Trophoblast cell (in vitro differentiated cells and primary cell): ENCODE measurements around the gene PAFAH1B2.
"Not testable (repeated sequence)": the region's sequence is repeated elsewhere in the genome, so short reads cannot be mapped to it uniquely, and the experiment has no call there.

Experiments used
- DNase-seq, 2 donors: peaks; one replicate each; pipeline ENCODE4 v3.0.0-alpha.2; 2016
- H2AFZ ChIP-seq: 2 replicates; pipeline ENCODE4 v1.6.1; 2013; ENCODE audit warnings: low read length, moderate library complexity, mild to moderate bottlenecking; ENCODE audit not compliant: insufficient read depth, poor library complexity
- H2AK5ac ChIP-seq: 2 replicates; pipeline ENCODE4 v1.6.1; 2013; ENCODE audit warnings: mild to moderate bottlenecking, low read length
- H2BK120ac ChIP-seq: 2 replicates; pipeline ENCODE4 v1.6.1; 2013; ENCODE audit warnings: low read length, mild to moderate bottlenecking, moderate library complexity; ENCODE audit not compliant: insufficient read depth, poor library complexity
- H2BK12ac ChIP-seq: 2 replicates; pipeline ENCODE4 v1.6.1; 2013; ENCODE audit warnings: mild to moderate bottlenecking, low read length, moderate library complexity
- H2BK5ac ChIP-seq: 2 replicates; pipeline ENCODE4 v1.6.1; 2013; ENCODE audit warnings: low read length, low read depth, moderate library complexity, mild to moderate bottlenecking; ENCODE audit not compliant: poor library complexity
- H3K14ac ChIP-seq: 2 replicates; pipeline ENCODE4 v1.6.1; 2013; ENCODE audit warnings: mild to moderate bottlenecking, low read length
- H3K18ac ChIP-seq: 2 replicates; pipeline ENCODE4 v1.6.1; 2013; ENCODE audit warnings: mild to moderate bottlenecking, low read length
- H3K23ac ChIP-seq: 2 replicates; pipeline ENCODE4 v1.6.1; 2013; ENCODE audit warnings: low read length
- H3K27ac ChIP-seq: 2 replicates; pipeline ENCODE4 v1.5.1; 2013; ENCODE audit warnings: low read depth, mild to moderate bottlenecking, inconsistent platforms, low read length, moderate library complexity
- H3K27me3 ChIP-seq: 2 replicates; pipeline ENCODE4 v1.6.1; 2013; ENCODE audit warnings: inconsistent platforms, mild to moderate bottlenecking, low read length, moderate library complexity; ENCODE audit not compliant: insufficient read depth
- H3K36me3 ChIP-seq, 2 experiments: 1 replicate in 1 of 2; 2 replicates in 1 of 2; pipeline ENCODE4 v1.6.1; 2013; ENCODE audit warnings: low read length in 2 of 2, mild to moderate bottlenecking in 2 of 2, moderate library complexity in 1 of 2; ENCODE audit not compliant: insufficient read depth in 2 of 2, control insufficient read depth in 1 of 2
- H3K4ac ChIP-seq: 2 replicates; pipeline ENCODE4 v1.6.1; 2013; ENCODE audit warnings: low read depth, mild to moderate bottlenecking, low read length, moderate library complexity
- H3K4me1 ChIP-seq, 2 experiments: 1 replicate in 1 of 2; 2 replicates in 1 of 2; pipeline ENCODE4 v1.6.1; 2013; ENCODE audit warnings: low read length in 2 of 2, mild to moderate bottlenecking in 2 of 2, moderate library complexity in 1 of 2; ENCODE audit not compliant: insufficient read depth in 2 of 2, control insufficient read depth in 1 of 2
- H3K4me2 ChIP-seq: 2 replicates; pipeline ENCODE4 v1.6.1; 2013; ENCODE audit warnings: inconsistent platforms, mild to moderate bottlenecking, low read length, moderate library complexity
- H3K4me3 ChIP-seq: 2 replicates; pipeline ENCODE4 v1.5.1; 2013; ENCODE audit warnings: mild to moderate bottlenecking, low read depth, low read length, inconsistent platforms
- H3K79me1 ChIP-seq: one replicate; pipeline ENCODE4 v1.6.1; 2013; ENCODE audit warnings: low read length
- H3K79me2 ChIP-seq: 2 replicates; pipeline ENCODE4 v1.6.1; 2013; ENCODE audit warnings: low read length, mild to moderate bottlenecking; ENCODE audit not compliant: control insufficient read depth, insufficient read depth, poor library complexity
- H3K9ac ChIP-seq: 2 replicates; pipeline ENCODE4 v1.6.1; 2013; ENCODE audit warnings: mild to moderate bottlenecking, low read length
- H3K9me3 ChIP-seq: 2 replicates; pipeline ENCODE4 v1.6.1; 2013; ENCODE audit warnings: low read depth, mild to moderate bottlenecking, control low read depth, inconsistent platforms, low read length; ENCODE audit not compliant: insufficient read depth
- H4K12ac ChIP-seq: 2 replicates; pipeline ENCODE4 v1.6.1; 2013; ENCODE audit warnings: low read depth, mild to moderate bottlenecking, low read length, moderate library complexity
- H4K8ac ChIP-seq: 2 replicates; pipeline ENCODE4 v1.6.1; 2013; ENCODE audit warnings: low read depth, mild to moderate bottlenecking, low read length, moderate library complexity
- H4K91ac ChIP-seq: one replicate; pipeline ENCODE4 v1.6.1; 2013; ENCODE audit warnings: low read depth, mild to moderate bottlenecking, low read length, moderate library complexity
- whole genome bisulfite sequencing: extraction: QIAGEN DNeasy Blood & Tissue Kit; methylation state at CpG from one replicate; pipeline ENCODE4 v1.1.7; 2013; ENCODE audit warnings: missing lambda C conversion rate; ENCODE audit not compliant: insufficient read length, insufficient coverage; ENCODE audit errors: extremely low coverage; 5-methylcytosine and 5-hydroxymethylcytosine counted together

PAFAH1B2 gene

GRCh38 chr11:117207481-117207880, 63.4 kb downstream of the PAFAH1B2 start:
- not testable (repeated sequence) for H3K9ac ChIP-seq, H3K9me3 ChIP-seq, H3K4me2 ChIP-seq, H3K27me3 ChIP-seq, H4K91ac ChIP-seq, H3K14ac ChIP-seq, H3K79me2 ChIP-seq, H4K8ac ChIP-seq, H3K23ac ChIP-seq, H3K4me3 ChIP-seq, H2BK5ac ChIP-seq, H2BK12ac ChIP-seq, H2AK5ac ChIP-seq, H4K12ac ChIP-seq, H3K18ac ChIP-seq, H3K27ac ChIP-seq, H2BK120ac ChIP-seq, H2AFZ ChIP-seq, H3K79me1 ChIP-seq, H3K4ac ChIP-seq, DNase-seq
- no CpG with 5 or more reads among the region's 5 CpGs for WGBS
- peaks cover 29 to 33% of the 10 kb centered on the region in 2 experiments for H3K36me3 ChIP-seq
- peaks cover 6 to 19% of the 10 kb centered on the region in 2 experiments for H3K4me1 ChIP-seq

DNA sequence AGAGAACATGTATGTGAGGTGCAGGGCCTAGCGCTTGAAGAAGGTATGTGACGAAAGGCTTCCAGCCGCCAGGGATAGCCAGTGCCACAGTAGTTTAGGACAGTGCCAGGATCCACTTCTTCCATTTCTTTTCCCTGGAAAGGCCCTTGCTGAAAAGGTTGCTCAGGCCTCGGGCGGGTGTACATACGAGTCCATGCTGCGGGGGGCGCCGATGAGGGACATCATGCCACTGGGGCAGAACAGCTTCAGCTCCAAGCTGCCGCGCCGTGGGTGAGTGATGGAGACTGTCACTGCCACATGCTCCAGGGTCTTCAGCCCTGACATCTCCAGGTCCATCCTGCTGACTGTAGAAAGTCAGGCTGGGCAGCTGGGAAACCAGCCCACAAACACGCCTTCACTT, 64.6 kb downstream of the PAFAH1B2 start:
- H3K36me3 ChIP-seq = peaks cover 18 to 24% of the 10 kb centered on the region in 2 experiments
- not testable (repeated sequence) for H2AK5ac ChIP-seq, H2BK12ac ChIP-seq, H3K4me3 ChIP-seq, H3K9ac ChIP-seq, H2BK5ac ChIP-seq, H4K12ac ChIP-seq, H3K79me1 ChIP-seq, H3K23ac ChIP-seq, H3K27ac ChIP-seq, H3K27me3 ChIP-seq, H3K14ac ChIP-seq, H3K18ac ChIP-seq, H4K8ac ChIP-seq, H3K9me3 ChIP-seq, DNase-seq, H2AFZ ChIP-seq, H2BK120ac ChIP-seq, H3K79me2 ChIP-seq, H3K4me2 ChIP-seq, H4K91ac ChIP-seq, H3K4ac ChIP-seq
- no CpG with 5 or more reads among the region's 13 CpGs for WGBS
- H3K4me1 ChIP-seq = peaks cover 3 to 11% of the 10 kb centered on the region in 2 experiments

- H3K9me3 ChIP-seq, H3K27me3 ChIP-seq, H4K12ac ChIP-seq, H3K9ac ChIP-seq, H3K14ac ChIP-seq, H3K27ac ChIP-seq, H2BK5ac ChIP-seq, H2AK5ac ChIP-seq, H2AFZ ChIP-seq, H4K8ac ChIP-seq, H2BK12ac ChIP-seq, H3K4ac ChIP-seq, H3K18ac ChIP-seq, H4K91ac ChIP-seq, H3K4me3 ChIP-seq, DNase-seq, H3K23ac ChIP-seq, H3K79me2 ChIP-seq, H2BK120ac ChIP-seq, H3K4me2 ChIP-seq, H3K79me1 ChIP-seq: not testable (repeated sequence)
- Histone ChIP-seq H3K36me3 (peaks cover 11 to 16% of the 10 kb centered on the region in 2 experiments), H3K4me1 (peaks cover 3 to 11% of the 10 kb centered on the region in 2 experiments)
- WGBS = no CpG with 5 or more reads among the region's 8 CpGs
Observed at GRCh38 chr11:117209351-117210125, 65.5 kb downstream of the PAFAH1B2 start.

GRCh38 chr11:117210620-117211019, 66.5 kb downstream of the PAFAH1B2 start:
- Histone ChIP-seq H3K36me3 (peaks cover 2 to 10% of the 10 kb centered on the region in 2 experiments), H3K79me2 (no peaks in the 10 kb centered on the region), H2AFZ (no peak overlapping the region), H3K9ac (no peak overlapping the region), H3K4ac (no peak overlapping the region), H3K9me3 (no peaks in the 10 kb centered on the region), H2BK12ac (no peak overlapping the region), H4K8ac (no peak overlapping the region), H3K23ac (no peak overlapping the region), H3K18ac (no peak overlapping the region), H3K27me3 (no peaks in the 10 kb centered on the region), H3K14ac (no peak overlapping the region), H4K12ac (no peak overlapping the region), H2BK5ac (no peak overlapping the region), H3K4me1 (peaks cover 3 to 6% of the 10 kb centered on the region in 2 experiments), H3K79me1 (no peaks in the 10 kb centered on the region), H4K91ac (no peak overlapping the region), H3K27ac (no peak overlapping the region), H2BK120ac (no peak overlapping the region), H2AK5ac (no peak overlapping the region), H3K4me3 (no peak overlapping the region), H3K4me2 (no peak overlapping the region)
- no peak for DNase-seq
- no CpG with 5 or more reads among the region's 3 CpGs for WGBS
